Myocyte (in vitro differentiated cells): ENCODE results near the gene RAMAC. TPM values are rescaled to one million over a fixed set of nuclear protein-coding genes. Genes with fewer than 3 reads are reported as not detected.
A peak's percentile ranks its signal among the peaks of the same experiment; 100 is the strongest.
"Not testable (repeated sequence)": the region's sequence is repeated elsewhere in the genome, so short reads cannot be mapped to it uniquely, and the experiment has no call there.

ENCODE experiments used
- DNase-seq: peaks from one replicate; pipeline ENCODE4 v3.0.0-alpha.2; 2012; ENCODE audit warnings: low read depth
- polyA plus RNA-seq: library from polyadenylated mRNA; unstranded; fragments of >200 nt; gene quantifications from one replicate; pipeline ENCODE4 v1.2.1, GENCODE V29; 2012; ENCODE audit warnings: missing spikeins
- total RNA-seq: library from RNA; depleted of rRNA; stranded (reverse); fragments of >200 nt; gene quantifications from 2 replicates; pipeline ENCODE4 v1.2.3, GENCODE V29; 2014

The RAMAC gene
- 17.1 and 24.8 TPM in 2 replicates for total RNA-seq
- polyA plus RNA-seq = 24.4 TPM

- peak; percentile 98 for DNase-seq
Measured at GRCh38 chr15:82985688-82986441, at the start of gene RAMAC. RAMAC (plus strand) TSS chr15:82986210; CDS start chr15:82989019, 2,809 bp downstream.

- DNase-seq = peak; percentile 58
Measured at GRCh38 chr15:82936966-82937711, 48.9 kb upstream of the RAMAC start.

- DNase-seq = no peak
Measured at GRCh38 chr15:82937712-82938058, 48.3 kb upstream of the RAMAC start.

- DNase-seq = not testable (repeated sequence)
Measured at GRCh38 chr15:82939678-82940077, 46.3 kb upstream of the RAMAC start.

GRCh38 chr15:82942691-82943090 is 43.3 kb upstream of the RAMAC start:
- peak; percentile 57 for DNase-seq

GRCh38 chr15:82943176-82943575 is 42.8 kb upstream of the RAMAC start:
- peak; percentile 41 for DNase-seq

GRCh38 chr15:82944056-82944455 is 42.0 kb upstream of the RAMAC start:
- no peak for DNase-seq

GRCh38 chr15:82944821-82945220 is 41.2 kb upstream of the RAMAC start:
- DNase-seq = peak; percentile 54

GRCh38 chr15:82945326-82945725 is 40.7 kb upstream of the RAMAC start:
- DNase-seq = no peak

GRCh38 chr15:82946155-82946701 is 39.8 kb upstream of the RAMAC start:
- DNase-seq = no peak

GRCh38 chr15:82950295-82950694 is 35.7 kb upstream of the RAMAC start:
- DNase-seq = no peak

GRCh38 chr15:82950746-82951370 is 35.2 kb upstream of the RAMAC start:
- no peak for DNase-seq

GRCh38 chr15:82951472-82952157 is 34.4 kb upstream of the RAMAC start:
- DNase-seq = no peak

GRCh38 chr15:82952158-82953081 is 33.6 kb upstream of the RAMAC start, which contains the start of gene HOMER2:
HOMER2 (minus strand) TSS chr15:82952720; CDS start chr15:82952535, 185 bp downstream.
- peak; percentile 36 for DNase-seq

GRCh38 chr15:82958638-82959037 is 27.4 kb upstream of the RAMAC start:
- peak; percentile 51 for DNase-seq

GRCh38 chr15:82959423-82959822 is 26.6 kb upstream of the RAMAC start:
- DNase-seq = no peak

- DNase-seq = no peak
Measured at GRCh38 chr15:82960766-82961165, 25.2 kb upstream of the RAMAC start.

- DNase-seq = no peak
Measured at GRCh38 chr15:82963471-82964341, 22.3 kb upstream of the RAMAC start.

GRCh38 chr15:82964890-82965289 is 21.1 kb upstream of the RAMAC start:
- DNase-seq = no peak
